GM19397 (cell line): ENCODE data around the gene RNF149.

Experiments used
- ATAC-seq: cut with Tn5 transposase; IDR thresholded peaks from one replicate; pipeline ENCODE4 v1.9.1; 2021; ENCODE audit warnings: mild to moderate bottlenecking, moderate library complexity; ENCODE audit not compliant: unreplicated experiment

Gene RNF149

DNA sequence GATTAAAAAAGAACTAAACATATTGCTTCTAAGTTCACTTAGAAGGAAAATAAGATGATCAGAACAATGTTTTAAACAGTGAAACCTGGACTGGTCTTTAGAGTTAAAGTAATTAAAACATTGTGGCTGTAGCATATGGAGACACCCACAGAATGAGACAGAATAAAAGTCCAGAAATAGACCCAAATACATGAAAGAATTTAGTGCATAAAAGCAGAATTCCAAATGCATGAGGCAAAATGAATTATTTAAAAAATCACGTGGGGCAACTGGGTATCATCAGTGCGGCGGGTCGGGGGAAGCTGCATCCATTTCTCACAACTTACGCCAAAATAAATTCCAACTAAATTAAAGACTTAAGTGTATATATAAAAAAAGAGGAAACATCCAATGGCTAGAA lies 12.1 kb downstream of the RNF149 start:
- ATAC-seq, result no peak

DNA sequence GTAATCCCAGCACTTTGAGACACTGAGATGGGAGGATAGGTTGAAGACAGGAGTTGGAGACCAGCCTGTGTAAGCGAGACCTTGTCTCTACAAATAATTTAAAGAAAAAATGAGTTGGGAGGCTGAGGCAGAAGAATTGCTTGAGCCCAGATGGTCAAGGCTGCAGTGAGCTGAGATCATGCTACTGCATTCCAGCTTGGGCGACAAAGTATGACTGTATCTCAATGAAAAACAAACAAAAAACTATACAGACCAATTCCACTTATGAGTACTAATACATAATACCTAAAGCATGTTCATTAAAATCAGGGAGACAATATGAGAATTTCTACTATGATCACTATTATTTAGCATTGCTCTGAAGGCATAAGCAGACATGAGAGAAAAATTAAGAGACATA lies 12.6 kb downstream of the RNF149 start:
- ATAC-seq, result no peak

DNA sequence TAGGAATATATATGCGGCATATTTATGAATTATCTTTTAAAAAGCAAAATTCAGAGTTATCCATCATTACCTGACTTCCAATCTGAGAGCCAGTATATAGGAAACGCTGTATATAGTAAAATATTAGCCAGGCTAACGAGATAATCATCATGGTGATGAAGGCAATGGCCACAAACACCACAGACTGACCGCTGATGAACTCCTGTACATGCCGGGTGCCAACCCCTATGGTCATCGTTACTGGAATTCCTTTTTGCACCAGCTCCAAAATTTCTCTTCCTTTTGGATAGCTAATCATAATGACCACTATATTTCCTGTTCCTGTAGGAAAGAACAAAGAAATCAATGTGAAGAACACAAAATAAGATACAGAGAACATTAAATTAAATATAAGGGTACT lies 13.6 kb downstream of the RNF149 start:
- no peak for ATAC-seq

DNA sequence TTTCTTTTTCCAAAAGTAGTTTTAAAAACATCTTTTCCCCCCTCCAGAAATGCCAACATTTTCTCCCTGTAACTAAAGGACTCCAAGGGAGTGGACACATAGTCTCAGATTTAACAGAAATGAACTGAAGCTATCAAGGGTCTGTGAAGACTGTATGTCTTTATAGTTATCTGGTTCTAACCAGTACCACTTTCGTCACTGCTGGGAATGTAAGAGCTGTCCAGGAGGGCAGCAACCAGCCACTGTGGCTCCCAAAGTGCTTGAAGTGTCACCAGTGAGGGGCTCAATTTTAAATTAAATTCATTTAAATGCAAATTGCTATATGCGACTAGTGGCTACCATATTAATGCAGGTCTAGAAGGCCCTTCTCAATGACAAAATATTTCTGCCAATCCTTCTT lies 15.0 kb downstream of the RNF149 start:
- ATAC-seq, result no peak

DNA sequence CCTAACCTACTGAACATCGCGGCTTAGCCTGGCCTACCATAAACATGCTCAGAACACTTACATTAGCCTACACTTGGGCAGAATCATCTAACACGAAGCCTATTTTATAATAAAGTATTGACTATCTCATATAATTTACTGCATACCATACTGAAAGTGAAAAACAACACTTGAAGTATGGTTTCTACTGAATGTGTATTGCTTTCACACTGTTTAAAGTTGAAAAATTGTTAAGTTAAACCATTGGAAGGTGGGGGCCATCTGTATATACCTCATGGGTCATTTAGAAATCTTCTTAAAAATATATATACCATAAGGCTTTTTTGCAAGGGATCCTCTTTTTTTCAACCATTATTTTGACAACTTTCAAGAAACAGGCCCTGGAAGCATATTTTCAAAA lies 16.5 kb downstream of the RNF149 start:
- no peak for ATAC-seq

DNA sequence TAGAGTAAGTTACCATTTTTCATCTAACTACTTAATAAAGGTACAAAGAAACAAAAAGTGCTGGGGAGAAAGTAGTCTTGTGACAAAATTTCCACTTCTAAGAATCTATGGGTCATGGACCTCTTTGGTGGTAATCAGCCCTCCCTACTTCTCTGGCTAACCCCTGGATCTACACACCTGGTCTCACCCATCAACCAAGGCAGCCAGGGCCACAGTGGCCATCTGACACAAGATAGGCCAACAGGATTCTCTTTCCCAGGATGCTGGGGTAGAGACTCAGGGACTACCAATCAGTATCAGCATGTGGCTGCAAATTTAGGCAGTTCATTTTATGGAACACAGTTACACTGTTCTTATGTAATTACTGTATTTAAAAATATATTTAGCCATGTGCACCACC lies 17.8 kb downstream of the RNF149 start:
- ATAC-seq, result no peak

DNA sequence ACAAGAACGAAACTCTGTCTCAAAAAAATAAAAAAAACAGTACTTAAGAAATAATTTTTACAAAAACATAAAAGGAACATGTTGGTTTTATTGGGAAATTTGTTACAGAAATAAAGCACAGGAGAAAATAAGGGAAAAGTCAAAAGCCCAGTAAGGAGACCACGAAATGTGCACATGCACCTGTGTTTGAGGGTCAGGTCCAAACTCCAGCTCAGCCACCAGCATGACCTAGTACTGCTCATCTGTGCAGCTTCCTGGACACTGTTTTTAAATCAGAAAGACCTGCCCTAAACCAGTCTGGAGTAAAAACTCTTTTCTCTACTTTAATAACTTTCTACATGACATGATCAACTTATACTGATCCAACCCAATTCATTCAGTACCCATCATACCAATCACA lies 21.2 kb downstream of the RNF149 start:
- ATAC-seq, result no peak

DNA sequence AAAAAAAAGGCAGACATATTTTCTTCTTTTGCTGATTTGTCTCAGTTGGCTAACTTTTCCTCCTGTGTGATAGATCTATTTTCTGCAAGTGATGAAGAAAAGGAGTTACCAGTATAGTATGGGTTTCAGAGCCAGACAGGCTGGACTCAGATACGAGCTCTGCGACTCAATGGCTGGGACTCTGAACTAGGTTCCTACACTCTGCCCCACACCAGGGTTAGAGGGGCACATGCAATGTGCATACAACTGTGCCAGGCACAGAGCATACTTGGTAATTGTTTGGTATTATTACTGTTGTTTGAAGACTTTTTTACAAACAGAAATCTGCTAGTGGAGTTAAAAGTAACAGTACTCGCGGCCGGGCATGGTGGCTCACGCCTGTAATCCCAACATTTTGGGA lies 21.8 kb downstream of the RNF149 start:
- no peak for ATAC-seq

DNA sequence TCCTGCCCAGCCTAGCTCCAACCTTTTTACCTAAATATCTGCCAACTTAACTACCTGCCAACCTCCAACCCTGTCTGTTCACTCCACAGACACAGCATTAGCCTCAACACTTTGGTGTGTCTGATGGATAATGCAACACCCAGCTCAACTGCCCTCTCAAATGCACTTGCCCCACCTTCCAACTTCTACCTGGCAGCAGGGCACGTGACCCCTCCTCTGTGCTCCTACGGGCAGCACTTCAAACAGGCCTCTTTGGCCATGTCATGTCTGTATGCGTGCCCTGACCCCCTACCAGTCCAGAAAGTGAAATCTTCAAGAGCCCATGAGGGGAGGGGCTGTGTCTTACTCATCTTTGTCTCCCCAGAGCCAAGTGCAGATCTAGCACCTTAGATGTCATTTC lies 25.5 kb downstream of the RNF149 start:
- no peak for ATAC-seq

DNA sequence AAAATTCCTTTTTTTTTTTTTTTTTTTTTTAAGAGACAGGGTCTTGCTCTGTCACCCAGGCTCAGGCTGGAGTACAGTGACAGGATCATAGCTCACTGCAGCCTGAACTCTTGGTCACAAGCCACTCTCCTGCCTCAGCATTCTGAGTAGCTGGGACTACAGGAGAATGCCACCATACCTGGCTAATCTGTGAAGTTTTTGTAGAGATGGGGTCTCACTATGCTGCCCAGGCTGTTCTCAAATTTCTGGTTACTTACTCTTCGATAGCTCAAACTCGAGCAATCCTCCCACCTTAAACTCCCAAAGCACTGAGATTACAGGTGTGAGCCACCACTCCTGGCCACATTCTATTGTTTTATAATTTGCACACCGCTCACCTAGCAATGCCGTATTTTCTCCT lies 27.0 kb downstream of the RNF149 start:
- no peak for ATAC-seq

DNA sequence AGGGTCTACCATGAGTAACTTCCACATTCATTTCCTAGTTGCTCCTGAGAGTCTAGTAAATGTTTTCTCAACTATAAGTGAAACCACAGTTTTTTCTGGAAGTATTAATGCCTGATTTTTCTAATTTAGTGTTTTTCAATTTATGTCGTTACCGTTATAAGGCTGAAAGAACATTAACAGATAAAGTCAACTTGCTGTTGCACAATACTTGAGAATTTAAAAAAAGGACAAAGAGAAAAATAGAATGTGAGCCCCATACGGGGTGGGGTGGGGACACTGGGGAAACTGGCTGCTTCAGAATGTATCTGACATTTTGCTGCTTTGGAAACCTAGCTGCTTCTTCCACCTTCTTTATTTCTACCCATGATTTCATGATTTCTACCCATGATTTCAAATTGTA lies 29.6 kb downstream of the RNF149 start:
- ATAC-seq, result no peak

DNA sequence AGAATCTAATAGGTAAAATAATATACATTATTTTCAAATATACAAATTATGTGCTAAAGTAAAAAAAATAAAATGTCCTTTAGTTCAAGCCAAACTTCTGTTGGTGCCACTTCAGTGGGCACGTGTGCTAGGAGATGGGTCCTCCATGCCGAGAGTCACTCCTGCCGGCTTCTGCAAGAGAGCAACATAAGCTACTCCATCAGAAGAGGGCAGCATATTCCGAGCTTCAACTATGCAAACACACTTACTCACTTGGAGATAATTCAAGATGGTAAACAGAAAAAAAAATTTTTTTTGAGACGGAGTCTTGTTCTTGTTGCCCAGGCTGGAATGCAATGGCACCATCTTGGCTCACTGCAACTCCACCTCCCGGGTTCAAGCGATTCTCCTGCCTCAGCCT lies 31.4 kb downstream of the RNF149 start:
- no peak for ATAC-seq

DNA sequence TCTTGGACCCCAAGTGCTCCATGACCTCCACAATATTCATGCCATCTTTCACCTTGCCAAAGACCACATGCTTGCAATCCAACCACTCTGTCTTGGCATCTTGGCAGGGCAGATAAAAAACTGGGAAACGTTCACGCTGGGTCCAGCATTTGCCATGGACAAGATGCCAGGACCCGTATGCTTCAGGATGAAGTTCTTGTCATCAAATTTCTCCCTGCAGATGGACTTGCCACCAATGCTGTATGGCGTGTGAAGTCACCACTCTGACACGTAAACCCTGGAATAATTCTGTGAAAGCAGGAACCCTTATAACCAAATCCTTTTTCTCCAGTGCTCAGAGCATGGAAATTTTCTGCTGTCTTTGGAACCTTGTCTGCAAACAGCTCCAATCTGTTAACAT lies 34.4 kb downstream of the RNF149 start:
- ATAC-seq, result no peak

DNA sequence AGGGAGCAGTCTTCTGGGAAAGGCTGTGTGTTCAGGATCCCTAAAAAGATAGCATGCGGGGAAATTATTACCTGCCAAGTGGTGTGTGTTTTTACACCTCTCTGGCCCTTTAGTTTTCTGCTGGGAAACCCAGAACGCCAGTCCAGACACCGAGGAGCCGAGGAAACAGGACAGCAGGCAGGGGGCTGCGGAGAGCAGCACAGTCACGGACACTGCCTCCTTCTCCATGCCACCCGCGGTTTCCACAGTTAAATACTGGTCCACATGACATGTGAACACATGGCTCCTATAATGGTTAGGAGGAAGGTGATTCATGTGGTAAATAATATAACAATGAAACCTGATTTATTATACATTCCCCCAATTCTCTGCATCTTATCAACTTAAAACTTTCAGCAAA lies 35.4 kb downstream of the RNF149 start:
- ATAC-seq, result no peak

DNA sequence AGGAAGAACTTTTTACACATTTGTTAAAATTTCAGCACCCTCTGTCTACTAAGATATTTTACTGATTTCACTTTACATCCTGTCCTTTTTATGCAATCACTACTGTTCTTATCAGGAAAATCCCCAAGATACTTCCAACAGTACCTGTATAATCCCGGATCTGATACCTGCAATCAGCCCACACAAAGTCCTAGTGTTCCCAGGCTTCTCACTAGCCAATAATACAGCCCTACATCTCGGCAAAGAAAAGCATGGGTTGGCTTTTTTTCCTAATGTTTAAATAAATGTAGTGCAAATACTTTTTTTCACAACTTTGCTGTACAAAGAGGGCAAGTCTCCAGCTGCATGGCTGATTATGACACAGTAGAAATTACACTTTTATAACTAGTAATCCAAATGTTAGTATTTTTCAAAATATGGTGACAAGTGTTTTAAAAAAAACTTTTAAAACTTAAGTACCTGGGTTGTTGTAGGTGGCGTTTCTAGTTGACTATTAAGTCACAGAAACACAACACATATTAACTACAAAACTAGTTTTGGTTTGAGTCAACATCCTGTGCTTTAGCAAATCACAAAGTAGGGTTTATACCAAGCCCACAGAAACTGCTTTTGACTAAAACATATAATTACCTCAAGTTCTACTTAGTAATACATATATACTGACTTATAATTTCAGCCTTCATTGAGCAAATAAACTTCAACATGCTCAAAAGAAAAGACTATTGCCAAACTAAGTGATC lies 36.3 kb downstream of the RNF149 start:
- peak; percentile 60 for ATAC-seq

DNA sequence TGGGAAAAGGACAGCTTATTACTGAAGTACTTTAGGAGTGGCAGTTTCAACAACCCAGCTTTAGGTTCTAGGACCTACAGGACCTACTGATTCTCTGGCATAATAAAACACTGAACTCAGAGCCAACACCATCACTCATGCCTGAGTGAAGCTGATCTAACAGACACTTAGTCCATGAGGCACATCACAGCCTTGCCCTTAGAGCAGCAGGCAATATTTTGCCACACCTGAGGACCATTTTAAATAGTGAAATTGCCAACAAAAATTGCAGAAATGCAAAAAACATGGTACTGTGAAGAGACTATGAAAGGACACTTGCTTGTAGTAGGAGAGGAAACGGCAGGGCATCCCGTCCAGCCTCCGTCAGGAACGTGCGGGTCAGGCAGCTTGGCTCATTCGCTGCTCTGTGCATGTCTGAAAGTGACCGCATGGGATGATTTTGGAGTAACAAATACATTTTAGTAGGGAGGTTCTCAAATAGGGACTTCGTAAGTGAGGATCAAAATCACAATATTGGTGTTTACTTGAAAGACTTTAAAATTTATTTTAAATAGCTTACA lies 37.7 kb downstream of the RNF149 start:
- no peak for ATAC-seq

DNA sequence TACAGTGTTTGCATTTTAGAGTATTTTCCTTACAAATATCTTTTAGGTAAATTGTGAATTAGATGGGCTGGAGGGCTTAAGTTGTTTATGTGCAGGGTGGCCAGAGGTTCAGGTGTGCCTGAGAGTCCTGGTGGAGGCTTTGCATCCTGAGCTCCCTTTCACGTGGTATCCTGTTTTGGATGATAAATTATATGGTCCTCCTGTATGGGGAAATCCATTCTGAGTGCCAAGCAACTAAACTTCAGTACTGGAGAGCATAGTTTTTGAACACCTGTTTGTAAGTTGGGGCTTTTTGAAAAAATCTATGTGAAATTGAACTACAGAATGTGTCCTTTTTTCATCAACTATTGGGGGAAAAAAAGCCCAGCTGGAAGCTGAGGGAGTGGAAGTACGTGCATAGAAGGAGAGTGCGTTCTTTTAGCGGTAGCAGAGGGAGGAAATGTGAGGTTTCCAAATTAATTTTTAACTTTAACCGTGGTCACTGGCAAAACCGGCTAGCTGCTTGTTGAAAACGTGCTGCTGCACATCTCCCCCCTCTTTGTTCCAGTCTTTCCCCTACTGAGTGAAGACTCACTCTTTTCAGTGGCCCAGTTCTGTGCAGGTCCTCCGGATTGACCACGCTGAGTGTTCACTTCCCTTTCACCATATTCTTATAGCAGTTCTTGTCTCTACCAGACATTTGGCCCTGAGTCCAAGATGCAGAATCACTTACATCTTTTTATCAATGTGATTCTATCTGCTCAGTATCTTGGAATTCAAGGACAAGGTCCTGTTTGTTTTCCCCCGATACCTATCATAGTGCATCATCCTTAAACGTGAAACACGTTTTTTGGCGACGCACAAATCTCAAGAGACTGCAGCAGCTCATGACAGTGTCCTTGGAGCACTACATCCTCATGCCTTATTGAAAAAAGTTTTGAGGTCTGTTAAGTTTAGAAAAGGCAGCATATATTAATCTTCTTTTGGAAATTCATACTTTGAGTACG lies 40.5 kb downstream of the RNF149 start:
- peak; percentile 68 for ATAC-seq

DNA sequence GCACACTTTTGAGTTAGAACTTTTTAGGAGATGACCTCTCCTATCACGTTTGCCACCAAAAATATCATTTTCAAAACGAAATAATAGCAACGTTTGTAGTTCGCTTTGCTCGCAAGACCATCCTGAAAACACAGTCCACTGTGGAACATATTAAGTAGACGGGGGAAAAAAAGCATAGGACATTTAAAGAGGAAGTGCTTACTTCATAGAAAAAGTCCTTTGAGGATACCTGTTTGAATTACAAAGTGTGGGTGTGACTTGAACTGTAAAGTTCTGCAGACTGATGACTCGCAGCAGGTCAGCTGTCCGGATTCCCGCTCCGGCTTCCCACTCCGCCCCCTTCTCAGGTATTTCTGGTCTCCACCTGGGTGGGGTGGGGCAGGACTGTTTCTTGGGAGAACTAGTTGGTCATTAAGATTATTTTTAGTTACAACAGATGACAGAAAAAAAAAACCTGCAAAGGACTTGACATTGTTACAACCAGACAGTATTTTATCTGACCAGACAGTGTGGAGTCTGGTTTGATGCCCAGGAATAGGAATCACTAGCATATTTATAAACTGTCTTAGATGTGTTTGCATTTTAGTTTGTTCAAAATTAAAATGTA lies 42.5 kb downstream of the RNF149 start:
- ATAC-seq, result no peak

DNA sequence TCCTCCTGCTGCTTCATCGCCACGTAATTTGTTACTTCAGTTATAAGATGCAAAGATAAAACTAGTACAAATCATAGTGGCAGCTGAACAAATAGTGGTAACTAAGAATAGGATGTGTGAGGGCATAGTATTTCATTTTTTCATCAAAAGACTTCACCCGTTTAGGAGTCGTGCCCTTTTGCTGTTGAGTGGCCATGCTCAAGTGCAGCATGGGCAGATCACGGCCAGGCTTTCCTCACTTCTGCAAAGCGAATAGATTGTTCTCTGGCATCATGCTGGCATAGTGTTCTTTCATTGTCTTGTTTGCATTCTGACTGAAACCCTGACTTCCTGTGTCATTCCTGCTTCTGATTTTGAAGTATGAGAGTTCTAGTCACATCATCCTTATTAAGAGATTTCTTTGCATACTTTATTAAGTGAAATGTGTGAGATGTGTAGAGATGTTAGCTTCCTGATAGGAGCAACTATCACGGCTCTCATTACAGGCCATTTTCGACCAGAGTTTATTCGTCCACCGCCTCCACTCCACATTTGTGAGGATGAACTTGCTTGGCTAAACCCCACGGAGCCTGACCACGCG lies 44.1 kb downstream of the RNF149 start:
- ATAC-seq, result no peak

DNA sequence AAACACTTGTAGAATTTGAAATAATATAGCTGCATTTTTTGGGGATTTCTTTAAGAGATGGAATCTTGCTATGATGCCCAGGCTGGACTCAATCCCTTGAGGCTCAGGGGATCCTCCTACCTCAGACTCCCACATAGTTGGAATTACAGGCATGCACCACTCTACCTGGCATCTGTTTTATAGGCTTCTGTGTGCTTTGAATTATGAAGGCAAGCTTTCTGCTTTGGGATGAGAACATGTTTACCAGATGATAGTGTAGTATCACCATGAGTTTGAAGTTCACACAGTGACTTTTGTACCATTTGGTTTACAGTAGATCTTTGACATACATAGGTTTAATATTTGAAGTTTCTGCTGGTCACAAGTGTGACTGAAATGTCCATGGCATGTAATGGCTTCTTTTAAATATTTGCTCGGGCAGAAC lies 45.1 kb downstream of the RNF149 start:
- no peak for ATAC-seq

DNA sequence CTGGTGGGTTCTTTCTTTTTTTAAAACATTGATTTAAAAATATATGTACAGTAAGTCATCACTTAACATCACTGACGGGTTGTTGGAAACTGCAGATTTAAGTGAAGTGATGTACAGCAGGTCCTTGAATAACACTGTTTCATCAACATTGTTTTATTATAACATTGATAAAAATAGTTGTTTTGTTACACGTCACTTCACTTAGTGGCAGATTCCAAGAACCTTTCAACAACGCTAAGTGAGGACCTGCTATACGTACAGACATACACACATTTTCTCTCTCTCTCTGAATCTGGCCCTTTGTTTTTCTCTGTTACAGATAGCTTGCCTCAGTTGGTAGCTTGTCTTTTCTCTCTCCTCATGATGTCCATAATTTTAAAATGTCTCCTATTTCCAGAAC lies 46.4 kb downstream of the RNF149 start:
- ATAC-seq, result no peak
